Stimulated activated CD4-positive, alpha-beta T cell treated with anti-CD3 and anti-CD28 coated beads, Interleukin-2, amount 100 ng/mL, for 4 hours (primary cell): ENCODE measurements around the gene PSMB7.

ENCODE experiments used
- DNase-seq: peaks from one replicate; pipeline ENCODE4 v3.0.0-alpha.2; 2020; ENCODE audit warnings: low read depth

The PSMB7 gene

DNA sequence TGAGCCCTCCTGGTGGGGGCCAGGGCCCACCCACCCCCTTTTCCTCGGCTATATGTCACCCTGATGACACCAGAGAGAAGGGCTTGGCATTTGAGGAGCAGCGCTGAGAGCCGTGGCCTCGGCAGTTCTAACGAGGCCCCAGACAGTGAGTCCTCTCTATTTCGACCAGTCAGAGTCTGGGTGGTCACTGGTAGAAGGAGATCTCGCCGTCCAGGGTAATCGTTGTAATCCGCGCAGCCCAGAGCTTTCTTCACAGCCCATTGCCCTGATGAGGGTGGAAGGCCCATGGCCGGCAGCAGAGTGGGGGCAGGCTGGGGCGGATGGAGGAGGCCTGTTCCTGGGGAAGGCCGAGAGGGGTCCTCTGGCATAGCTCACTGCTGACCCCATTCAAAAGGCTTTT, 70.2 kb downstream of the PSMB7 start:
- no peak for DNase-seq

DNA sequence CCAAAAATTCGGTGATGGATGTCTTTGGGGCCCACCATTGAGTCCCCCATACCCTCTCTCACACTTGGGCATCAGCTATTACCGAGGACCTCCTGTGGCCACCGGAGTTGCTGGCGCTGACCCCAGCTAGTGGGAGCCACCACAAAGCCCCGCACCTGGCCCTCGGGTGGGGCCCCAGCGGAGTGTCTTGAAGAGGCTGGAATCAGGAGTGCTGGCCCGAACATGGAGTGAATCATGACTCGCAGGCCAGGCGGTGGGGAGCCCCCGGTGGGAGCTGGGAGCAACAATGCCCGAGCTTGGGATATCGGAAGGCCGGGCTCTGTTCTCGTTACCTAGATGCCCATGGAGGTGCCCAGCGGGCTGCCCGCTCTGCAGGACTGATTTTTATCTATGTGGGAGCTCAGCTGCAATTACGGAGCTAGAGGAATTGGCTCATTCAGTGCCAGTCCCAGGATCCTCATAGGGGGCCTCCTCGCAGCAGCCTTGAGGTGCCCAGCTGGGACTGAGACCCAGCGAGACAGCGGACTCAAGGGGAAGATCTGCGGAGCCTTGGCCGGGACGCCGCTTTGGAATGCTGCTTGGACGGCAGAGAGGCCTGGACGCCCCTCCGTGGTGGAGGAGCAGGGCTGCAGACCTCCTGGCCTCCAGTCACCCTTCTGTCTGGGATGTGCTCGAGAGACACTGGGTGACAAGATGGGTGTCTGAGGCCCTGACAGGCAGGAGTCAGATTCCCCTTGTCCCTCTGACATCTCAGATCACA, 70.8 kb downstream of the PSMB7 start:
- no peak for DNase-seq

DNA sequence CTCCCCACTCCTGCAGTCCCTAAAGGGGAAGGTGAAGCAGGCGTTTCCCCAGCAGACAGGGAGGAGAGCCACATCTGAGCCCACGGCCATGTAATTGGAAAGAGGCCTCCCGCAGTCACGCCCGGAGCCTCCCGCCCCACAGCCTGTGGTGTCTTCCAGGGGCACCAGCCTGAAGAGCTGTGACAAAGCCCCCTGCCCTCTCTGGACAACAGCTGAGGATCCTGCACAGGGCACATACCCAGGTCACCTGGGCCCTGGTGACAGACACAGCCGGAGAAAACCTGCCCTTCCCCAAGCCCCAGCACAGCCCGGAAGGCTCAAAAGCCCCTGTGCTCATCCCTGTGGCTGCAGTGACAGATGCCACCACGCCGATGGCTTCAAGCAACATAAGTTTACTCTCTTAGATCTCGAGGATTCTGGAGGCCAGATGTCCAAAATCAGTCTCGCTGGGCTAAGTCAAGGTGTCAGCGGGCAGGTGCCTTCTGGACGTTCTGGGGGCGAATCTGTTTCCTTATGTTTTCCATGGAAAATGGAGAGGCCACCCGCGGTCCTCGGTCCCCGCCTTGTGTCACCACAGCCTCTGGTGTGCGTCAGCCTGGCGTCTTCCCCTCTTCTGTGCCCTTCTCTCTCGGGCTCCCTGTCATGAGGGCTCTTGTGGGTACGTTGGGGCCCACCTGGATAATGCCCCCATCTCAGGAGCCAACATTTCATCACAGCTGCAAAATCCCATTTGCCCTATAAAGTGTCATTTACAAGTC, 71.5 kb downstream of the PSMB7 start:
- DNase-seq, result no peak

DNA sequence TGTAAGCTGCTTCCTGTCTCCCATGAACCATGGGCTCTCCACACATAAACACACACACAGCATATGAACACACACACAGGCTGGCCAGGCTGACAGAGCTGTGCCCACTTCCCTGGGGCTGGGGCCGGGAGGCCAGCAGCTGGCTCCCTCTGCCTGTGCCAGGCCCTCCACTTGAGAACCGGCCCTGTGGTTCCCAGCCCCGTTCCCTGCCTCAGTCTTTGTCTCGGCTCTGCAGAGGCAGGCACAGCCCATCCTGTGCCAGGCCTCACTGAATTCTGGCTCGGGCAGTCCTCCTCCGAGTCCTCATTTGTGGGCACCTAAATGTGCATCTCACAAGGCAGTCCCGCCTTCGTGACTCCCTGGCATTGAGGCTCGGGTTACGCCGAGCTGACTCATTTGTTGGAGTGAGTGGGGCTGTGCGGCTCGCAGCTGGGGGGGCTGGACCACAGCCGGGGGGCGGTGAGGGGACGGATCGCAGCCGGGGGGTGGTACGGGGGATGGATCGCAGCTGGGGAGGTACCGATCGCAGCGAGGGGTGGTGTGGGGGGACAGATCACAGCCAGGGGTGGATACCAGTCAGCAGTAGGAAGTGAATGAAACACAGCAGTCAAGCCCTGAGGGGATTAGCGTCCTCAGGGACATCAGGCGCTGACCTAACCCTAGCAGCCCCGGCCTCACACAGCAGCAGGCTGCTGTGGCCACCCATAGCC, 72.3 kb downstream of the PSMB7 start:
- no peak for DNase-seq

DNA sequence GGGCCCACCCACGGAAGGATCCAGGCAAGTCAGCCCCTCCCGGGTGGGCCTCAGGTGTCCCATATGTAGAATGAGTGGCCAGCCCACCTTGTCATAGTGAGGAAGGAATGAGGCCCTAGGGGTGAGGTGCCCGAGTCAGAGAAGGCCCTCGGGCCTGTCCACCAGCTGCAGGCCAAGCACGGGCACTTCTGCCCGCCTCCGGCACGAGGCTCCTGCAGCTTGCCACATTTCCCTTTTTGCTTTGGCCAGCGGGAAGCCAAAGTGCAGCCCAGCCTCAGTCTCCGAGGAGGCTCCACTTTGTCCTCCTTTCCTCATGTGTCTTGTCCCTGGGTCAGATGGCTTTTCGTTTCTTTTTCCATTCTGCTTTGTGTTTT, 72.9 kb downstream of the PSMB7 start:
- no peak for DNase-seq

DNA sequence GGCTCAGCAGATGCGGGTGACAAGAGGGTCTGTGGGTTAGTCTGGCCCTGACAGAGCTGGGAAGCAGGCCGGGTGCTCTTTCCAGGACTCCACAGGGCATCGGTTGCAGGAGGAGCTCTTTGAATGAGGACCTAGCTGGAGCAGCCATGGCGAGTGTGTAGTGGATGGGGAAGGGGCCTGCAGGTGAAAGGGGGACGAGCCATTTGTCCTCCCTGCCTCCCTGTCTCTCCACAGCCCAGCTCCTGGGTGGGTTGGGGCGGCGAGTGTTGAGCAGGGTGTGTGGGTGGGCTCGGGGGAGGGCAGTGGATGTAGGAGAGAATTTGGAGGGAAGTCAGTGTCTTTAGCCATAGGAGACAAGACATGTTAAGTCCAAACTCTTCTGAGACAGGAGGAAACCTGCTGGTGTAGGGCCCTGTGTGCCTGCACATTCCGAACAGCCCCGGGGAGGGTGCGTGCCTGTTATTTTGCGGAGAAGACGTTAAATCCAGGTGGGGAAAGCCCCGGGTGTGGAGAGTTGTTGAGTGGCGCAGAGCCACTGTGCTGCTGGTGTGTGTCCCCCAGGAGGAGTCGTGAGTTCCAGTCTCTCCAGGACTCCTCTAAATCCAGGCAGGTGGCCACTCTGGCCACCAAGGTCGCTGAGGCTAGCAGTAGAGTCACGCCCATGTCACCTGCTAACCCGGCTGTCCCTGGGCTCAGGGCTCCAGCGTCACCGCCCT, 73.6 kb downstream of the PSMB7 start:
- DNase-seq, result no peak

DNA sequence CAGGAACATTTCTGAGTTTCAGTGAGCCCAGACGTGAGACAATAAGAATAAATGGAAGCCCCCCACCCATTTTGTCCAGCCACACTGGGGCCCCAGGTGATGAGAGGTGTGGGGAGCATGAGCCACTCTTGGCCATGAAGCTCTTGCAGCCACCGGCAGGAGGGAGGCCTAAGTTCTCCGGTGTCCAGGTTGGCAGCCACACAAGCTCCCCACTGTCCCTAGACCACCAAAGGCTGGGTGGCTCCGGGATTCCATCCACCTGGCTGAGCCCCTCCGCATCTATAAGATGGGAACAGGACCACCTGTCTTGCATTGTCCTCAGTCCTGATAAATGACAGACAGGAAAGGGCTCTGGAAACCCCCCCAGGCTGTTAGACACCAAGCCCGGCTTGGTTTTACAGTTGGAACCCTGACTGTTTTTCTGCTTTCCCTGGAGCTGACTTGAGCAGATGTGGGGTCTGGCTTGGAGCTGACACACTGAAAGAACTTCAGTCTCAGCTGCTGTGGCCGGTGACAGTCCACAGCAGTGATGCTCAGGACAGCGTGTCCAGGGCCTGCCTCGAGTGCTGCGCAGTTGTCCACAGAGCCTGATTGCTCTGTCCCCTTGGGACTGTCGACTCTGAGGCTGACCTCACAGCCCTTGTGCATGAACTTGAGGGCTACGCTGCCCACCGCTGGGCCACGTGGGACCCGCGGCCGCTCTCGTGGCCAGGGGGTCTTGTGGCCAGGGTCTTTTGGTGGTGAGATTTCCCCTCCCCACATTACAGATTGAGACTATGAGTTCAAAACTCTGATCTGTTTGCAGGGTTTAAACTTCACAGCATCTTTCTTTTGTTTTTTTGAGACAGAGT, 74.8 kb downstream of the PSMB7 start:
- no peak for DNase-seq

DNA sequence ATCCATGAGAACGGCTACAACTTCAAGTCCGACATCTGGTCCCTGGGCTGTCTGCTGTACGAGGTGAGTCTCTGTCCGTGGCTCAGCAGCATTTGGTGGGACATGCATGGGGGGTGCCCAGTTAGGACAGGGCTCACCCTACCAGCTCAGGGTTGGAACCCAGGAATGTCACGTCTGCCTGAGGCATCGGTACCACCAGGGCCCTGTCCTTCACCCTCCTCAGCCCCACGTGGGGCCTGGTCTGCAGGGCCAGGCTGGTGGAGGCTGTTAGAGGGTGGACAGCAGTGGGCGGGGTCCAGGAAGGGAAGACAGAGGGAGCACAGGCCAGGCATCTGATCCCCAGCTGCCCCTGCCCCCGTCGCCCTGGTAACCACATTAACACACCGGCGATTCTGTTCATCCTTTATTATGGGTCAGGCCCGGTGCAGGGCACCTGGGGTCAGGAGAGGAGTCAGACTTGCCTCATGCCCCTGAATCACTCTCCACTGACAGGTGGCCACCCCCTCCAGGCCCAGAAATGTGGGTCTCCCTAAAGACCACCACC, 75.6 kb downstream of the PSMB7 start:
- no peak for DNase-seq

DNA sequence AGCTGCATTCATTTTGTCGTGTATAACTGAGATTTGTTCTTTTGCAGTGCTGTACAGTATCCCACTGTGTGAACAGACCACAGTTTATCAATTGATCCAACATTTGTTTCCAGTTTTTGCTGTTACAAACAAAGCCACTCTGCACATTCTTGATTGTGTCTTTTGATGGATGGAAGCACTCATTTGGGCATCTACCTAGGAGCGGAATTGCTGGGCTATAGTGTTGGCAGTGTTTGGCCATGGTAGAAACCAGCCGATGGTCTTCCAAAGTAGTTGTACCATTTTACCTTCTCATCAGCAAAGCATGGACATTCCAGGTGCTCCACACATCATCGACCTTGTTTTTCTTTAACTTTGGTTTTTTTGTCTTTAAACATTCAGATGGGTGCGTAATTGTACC, 77.7 kb downstream of the PSMB7 start:
- no peak for DNase-seq

DNA sequence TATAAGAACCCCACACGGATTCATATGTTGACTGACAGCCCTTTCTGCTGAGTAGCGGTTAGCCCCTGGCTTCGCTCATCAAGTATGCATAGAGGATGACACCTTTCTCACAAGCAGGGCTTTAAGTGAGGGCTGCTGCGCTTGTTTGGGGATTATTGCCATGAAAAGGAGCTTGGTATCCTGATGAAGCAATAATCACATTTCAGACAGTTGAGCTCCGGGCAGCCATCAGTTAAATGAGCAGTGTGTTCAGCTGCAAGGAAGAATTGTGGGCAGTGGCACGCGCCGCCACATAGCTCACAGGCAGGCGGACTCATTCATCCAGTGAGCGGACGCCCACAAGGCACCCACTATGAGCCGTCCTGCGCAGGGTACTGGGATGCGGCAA, 79.9 kb downstream of the PSMB7 start:
- DNase-seq, result no peak

DNA sequence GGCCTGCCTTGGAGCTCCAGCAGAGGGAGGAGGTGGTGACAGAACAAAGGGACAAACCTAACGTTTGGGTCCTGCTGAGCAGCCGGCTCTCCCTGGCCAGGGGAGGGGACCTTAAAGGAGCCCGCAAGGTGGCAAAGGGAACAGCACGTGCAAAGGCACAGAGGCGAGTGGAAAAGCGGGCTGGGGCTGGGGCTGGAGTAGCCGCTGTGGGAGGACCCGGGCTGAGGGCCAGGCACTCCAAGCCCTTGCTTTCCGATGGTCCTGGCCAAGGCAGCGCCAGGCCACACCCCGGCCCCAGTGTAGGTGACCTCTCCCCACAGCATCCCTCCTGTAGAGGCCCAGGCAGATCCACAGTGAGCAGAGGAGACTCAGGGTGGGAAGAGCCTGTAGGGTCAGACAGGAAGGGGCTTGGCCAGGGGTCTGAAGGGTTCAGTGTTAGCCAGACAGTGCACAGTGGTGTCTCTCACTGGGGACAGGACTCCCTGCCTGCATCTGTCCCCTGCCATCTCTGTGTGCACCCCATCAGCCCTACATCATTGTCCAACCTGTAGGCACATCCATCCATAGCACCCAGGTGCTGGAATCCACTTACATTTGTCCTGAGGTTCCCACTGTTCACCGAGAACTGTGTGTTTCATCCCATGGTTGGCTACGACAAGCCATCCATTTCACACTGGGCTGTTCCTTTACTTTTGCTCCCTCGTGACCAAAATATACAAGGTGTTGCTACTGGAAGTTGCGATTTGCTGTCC, 80.5 kb downstream of the PSMB7 start:
- DNase-seq, result no peak

DNA sequence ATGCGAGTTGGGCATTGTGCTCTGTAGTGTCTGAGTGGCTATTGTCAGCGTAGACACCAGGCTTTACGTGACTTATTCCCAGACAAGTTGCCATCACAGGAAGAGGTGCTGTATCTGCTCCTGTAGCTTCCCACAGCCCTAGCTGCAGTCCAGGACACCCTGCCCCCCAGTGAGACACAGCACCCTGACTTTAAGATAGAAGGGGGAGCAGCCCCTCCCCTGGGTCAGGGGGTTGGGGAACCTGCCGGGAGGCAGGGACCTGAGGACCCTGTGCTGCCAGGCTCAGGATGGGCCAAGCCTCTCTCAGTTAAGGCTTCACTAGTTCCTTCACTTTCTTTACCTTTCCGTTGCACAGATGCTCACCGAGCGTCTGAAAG, 82.1 kb downstream of the PSMB7 start:
- DNase-seq, result no peak

DNA sequence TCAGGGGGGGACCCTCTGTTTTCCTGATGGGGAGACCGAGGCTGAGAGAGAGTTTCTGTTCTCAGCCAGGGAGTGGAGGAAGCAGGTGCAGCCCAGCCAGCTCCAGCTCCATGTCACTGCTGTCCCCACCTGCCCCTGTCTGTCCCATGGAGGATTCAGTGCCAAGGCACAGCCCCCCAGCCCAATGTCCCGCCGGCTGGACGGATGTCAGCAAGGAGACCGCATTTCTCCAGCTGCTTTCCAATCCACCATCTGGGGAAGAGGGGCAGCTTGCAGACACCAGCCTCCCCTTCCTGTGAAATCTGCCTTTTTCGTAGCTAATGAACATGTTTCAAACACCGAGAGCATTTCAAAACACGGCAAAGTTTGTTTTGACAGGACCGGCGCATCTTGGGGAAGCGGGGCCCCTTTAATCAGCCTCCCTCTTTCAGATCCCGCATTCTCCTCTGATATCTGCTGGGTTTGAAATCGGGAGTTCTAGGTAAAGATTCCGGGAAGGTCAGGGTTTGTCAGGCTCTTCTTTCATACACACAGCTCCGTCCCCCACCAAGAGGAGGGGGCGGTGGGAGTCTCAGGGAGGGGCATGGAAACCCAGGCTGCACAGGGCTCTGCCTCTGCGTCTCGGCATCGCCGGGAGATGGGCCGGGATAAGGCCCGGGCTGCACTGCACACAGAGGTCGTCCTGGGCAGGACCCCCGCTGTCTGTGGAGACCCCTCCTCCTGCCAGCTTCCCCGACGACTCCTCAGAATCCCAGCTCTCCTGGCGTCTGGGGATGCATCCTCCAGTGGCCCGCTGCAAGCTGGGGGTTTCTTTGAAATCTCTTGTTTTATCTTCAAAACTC, 82.7 kb downstream of the PSMB7 start:
- DNase-seq, result no peak

DNA sequence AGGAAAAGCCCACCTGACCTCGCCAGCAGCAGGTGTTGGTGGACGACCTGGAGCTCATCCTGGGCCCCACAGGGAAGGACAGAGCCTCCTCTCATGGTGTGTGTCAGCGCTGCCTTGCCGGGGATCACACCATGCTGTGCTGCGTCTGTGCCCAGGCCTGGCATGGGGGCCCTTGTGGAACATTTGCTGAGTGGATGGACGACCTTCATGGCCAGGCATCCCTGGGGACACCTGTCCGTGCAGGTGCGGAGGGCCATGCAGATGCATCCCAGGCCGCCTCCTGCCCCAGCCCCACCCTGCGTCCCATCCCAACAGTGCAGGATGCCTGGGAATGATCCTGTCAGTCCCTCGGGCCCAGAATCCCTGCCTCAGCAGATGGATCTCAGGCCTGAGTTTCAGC, 83.7 kb downstream of the PSMB7 start:
- no peak for DNase-seq

DNA sequence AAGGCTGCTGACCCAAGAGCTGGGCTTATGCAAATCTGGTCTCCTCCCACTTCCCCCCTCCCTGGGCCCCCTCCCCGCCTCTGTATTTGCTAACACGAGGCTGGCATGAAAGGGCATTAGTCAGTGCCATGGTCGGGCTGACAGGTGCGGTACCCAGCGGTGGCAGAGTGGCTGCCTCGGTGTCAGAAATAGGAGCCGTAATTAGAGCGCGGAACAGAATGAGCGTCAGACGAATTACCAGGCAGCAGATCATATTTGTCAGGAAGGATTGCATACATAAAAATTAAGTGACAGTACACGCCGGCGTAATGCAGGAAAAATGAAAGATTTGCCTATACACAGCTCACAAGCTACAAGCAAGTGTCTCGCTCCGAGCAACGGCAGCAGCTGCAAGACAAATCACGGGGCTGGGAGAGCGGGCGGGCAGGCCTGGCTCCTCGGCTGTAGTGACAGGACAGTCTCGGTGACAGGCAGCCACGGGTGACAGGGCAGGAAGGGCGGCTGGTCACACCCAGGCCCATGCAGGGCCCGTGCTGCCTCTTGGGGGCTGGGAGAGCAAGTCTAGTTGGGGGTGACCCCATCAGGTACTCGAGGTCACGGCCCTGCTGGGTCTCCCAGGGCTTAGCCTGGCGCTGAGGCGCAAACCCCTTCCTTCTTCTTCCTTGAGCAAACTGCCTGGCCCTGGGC, 85.1 kb downstream of the PSMB7 start:
- DNase-seq, result no peak

DNA sequence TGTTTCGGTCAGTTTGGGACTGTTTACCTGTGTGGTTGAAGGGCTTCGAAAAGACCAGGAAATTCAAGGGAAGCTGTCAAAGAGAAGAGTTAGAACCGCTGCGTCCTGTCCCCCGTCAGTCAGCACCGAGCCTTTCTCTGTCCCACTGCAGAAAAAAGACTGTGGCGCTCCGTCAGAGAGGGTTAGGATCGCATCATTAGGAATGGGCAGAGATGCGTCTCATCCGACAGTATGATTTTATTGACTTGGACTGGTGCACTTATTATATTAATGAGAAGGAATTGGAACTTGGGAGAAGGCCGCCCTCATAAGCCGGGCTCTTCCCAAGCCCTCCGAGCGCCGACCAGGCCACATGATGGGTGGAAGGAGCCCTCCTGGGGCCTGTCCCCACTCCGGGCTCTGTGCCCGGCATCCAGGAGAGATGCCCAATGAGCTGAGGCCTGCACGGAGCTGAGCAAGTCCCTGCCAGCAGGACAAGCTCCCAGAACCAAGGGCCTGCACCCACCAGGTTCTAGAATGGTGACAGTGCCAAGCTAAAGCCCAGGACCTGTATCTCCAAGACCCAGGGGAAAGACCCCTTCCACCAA, 85.9 kb downstream of the PSMB7 start:
- no peak for DNase-seq

DNA sequence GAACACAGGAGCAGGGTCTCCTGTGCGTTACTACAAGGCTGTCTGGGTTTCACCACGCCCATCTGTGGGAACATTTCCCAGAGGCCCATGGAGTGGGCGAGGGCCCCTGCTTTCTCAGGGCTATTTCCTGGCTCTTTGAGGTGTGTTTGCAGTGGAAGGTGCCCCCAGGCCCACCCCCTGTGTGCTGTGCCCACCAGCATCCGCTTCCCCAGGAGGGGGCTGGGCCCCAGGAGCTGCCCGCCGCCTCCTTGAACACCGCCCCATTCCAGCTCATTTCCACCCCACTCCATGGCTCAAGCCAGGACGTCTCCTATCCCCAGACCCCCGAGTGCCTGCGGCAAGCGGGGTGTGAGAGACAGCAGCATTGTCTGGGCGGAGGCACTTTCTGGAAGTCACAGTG, 87.0 kb downstream of the PSMB7 start:
- no peak for DNase-seq

DNA sequence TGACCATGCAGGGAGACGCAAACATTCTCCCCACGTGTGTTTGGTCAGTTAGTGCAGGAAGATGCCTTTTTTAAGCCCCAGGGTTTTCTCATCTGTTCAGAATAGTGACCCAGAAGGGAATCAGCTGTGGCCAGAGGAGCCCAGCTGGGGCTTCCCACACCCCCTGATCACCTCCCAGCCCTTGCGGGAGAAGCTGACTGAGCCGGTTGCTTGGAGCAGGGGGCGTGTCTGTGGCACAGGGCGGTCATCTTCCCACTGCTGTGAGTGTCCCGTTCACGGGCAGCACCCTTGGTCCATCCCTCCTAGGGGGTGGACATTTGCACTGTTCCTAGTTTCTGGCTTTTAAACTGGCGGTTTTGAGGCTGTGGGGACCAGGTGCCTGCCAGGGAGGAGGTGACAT, 87.8 kb downstream of the PSMB7 start:
- no peak for DNase-seq

DNA sequence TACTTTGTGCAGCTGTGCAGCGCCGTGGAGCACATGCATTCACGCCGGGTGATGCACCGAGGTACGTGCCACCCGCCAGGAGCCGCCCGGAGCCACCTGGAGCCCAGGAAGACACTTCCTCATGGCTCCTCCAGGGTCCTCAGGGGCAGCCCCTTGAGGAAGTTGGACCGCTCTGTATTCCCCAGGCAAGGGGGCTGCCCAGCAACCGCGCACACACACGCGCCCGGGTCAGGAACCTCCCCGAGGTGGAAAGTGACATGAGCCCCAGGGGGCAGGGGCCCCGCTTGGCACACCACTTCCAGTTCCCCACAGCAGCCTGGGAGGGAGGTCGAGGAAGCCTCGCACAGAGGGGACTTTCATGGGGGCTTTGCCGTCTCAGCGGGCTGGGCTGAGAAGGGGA, 88.9 kb downstream of the PSMB7 start:
- DNase-seq, result no peak
